GM13977 (cell line): ENCODE measurements around the gene MAGIX.

Source experiments
- DNase-seq: peaks from one replicate; pipeline ENCODE4 v3.0.0; 2012; ENCODE audit warnings: low spot score
- in situ Hi-C: fragments of 300-500 bp; cut with MboI; formaldehyde crosslinking; loops from one replicate; pipeline ENCODE4 v1.12.0; 2022; ENCODE audit warnings: low sequenced_read_pairs, low pct_unique_long_range_greater_than_20kb, mixed read lengths, inconsistent platforms; ENCODE audit not compliant: unreplicated experiment
- TF ChIP-seq, protein P1 (sequence below): IDR thresholded peaks from 2 replicates; pipeline ENCODE4 v1.5.1; 2012; ENCODE audit warnings: mild to moderate bottlenecking, control low read depth; ENCODE audit not compliant: insufficient read depth; ENCODE audit errors: extremely low read depth, missing control alignments

Gene MAGIX

DNA sequence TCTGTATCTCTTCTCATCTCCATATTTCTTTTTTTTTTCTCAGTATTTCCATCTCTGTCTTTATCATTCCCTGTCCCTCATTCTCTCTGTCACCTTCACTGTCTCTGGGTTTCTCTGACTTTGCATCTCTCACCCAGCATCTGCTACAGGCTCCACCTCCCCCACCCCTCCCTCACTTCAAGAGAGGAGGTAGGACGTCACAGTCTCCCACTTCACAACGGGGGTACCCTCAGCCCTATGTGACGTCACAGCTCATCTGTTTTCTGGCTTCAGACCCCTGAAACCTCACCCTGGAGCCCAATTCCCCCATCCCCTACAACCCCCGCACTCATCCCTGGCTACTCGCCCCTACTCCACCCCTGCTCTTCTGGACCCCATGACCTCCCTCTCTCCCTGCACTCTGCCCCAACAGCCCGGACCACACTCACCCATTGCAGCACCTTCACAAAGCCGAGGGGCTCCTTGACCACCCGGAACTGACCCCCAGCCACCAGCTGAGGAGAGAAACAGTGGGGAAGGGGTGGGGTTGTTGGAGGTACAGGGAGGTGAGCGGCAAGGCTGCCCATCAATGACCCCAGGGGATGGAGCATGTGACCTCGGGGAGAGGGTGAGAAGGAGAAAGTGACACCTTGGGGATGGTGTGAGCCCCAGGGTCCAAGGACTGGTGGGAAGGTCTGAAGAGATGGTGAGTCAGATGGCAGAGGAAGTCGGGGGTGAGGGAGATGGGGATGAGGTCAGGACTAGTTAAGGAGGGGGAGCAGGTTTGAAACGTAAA is 36.2 kb downstream of the MAGIX start:
- in situ Hi-C loops, result no loop called here
- TF ChIP-seq, protein P1, sequence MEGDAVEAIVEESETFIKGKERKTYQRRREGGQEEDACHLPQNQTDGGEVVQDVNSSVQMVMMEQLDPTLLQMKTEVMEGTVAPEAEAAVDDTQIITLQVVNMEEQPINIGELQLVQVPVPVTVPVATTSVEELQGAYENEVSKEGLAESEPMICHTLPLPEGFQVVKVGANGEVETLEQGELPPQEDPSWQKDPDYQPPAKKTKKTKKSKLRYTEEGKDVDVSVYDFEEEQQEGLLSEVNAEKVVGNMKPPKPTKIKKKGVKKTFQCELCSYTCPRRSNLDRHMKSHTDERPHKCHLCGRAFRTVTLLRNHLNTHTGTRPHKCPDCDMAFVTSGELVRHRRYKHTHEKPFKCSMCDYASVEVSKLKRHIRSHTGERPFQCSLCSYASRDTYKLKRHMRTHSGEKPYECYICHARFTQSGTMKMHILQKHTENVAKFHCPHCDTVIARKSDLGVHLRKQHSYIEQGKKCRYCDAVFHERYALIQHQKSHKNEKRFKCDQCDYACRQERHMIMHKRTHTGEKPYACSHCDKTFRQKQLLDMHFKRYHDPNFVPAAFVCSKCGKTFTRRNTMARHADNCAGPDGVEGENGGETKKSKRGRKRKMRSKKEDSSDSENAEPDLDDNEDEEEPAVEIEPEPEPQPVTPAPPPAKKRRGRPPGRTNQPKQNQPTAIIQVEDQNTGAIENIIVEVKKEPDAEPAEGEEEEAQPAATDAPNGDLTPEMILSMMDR, result no peak
- no peak for DNase-seq

DNA sequence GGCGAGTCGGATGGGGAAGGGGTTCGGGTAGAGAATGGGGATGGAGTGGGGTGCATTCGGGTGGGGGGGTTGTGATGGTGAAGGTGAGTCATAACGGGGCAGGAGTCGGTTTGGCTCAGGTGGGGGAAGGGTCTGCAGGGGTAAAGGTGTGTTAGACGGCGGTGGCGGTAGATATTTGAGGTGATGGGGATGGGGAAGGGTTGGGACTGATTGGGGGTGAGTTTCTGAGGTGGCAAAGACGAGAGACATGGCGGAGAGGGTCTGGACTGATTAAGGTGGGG is 36.7 kb downstream of the MAGIX start:
- TF ChIP-seq, protein P1, result no peak
- no peak for DNase-seq
- in situ Hi-C loops, result no loop called here

DNA sequence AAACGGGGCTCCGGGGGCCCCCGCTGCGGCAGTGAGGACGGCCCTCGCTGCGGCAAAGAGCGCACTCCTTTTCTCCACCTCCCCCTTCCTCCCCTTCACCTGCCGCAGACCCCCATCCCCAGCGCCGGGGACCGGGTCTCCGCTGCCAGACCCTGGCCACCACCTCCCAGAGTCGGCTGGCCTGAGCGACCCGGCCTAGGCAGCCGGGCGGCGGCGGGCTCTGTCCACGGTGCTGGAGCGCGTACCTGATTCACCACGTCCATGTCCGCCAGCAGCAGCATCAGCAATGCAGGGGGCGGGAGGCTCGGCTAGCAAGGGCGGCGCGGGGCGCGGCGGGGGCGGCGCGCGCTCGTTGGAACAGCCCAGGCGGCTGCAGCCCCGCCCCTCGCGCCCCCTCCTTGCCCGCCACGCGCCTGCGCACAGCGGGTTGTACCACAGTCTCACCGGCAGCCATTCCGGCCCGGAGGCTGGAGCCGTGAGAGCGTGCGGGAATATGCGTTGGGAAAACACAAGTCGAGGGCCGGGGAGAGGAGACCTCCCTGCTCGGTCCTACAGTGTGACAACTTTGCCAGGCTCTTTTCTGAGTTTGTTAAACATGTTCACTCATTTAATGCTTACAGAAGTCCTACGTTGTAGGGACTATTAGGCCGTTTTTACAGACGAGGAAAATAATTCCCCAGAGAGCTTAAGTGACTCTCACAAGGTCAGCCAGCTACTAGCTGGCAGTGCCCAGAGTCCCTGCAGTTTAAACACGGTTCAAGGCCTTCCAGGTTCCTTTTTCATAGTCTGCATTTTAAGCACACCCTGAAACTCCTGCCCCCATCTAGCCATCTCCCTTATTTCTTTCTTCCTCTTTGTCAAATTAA is 37.6 kb downstream of the MAGIX start, which contains the start of gene SYP:
Gene SYP, minus strand, starts transcription at position 288 of the 866 bp plus-strand sequence. Its CDS starts 7 bp downstream, at position 281.
- TF ChIP-seq, protein P1, result no peak
- DNase-seq, result peak; percentile 94
- in situ Hi-C loops, result no loop called here

GRCh38 chrX:49202022-49202421 is 39.5 kb downstream of the MAGIX start:
- TF ChIP-seq, protein P1, result no peak
- no peak for DNase-seq
- in situ Hi-C loops, result no loop called here

GRCh38 chrX:49203536-49203935 is 41.0 kb downstream of the MAGIX start:
- no peak for DNase-seq
- TF ChIP-seq, protein P1, result no peak
- in situ Hi-C loops, result no loop called here

GRCh38 chrX:49204017-49204416 is 41.5 kb downstream of the MAGIX start:
- in situ Hi-C loops, result no loop called here
- TF ChIP-seq, protein P1, result no peak
- DNase-seq, result no peak
